Thyroid gland (tissue), 4 donors: Measurements from ENCODE around the gene TBC1D8.

Experiments used
- CTCF ChIP-seq, 6 experiments: fragments of 200-600 bp in 3 of 6; fragments of 450-650 bp in 3 of 6; sonication (generic) in 3 of 6; IDR thresholded peaks; one replicate each; pipeline ENCODE4 v1.5.1; 2016 to 2019; ENCODE audit warnings: antibody characterized with exemption in 6 of 6, mild to moderate bottlenecking in 2 of 6, inconsistent platforms in 1 of 6, moderate library complexity in 1 of 6
- POLR2A ChIP-seq, 2 donors: fragments of 450-650 bp; IDR thresholded peaks; one replicate each; pipeline ENCODE4 v1.6.1; 2017; ENCODE audit warnings: antibody characterized with exemption in 2 of 2, mild to moderate bottlenecking in 2 of 2, moderate library complexity in 1 of 2

GRCh38 chr2:101003278-101003775 is 147.9 kb downstream of the TBC1D8 start:
- TF ChIP-seq CTCF (IDR thresholded peaks at IDR 0.05) (no peak), POLR2A (IDR thresholded peaks at IDR 0.05) (no peak)
